Measurements from ENCODE around the gene TOX3. TPM values are rescaled to one million over a fixed set of nuclear protein-coding genes. Genes with fewer than 3 reads are reported as not detected.

The TOX3 gene
- total RNA-seq, 1 donor from 2014 or later, result 5.3 TPM

DNA sequence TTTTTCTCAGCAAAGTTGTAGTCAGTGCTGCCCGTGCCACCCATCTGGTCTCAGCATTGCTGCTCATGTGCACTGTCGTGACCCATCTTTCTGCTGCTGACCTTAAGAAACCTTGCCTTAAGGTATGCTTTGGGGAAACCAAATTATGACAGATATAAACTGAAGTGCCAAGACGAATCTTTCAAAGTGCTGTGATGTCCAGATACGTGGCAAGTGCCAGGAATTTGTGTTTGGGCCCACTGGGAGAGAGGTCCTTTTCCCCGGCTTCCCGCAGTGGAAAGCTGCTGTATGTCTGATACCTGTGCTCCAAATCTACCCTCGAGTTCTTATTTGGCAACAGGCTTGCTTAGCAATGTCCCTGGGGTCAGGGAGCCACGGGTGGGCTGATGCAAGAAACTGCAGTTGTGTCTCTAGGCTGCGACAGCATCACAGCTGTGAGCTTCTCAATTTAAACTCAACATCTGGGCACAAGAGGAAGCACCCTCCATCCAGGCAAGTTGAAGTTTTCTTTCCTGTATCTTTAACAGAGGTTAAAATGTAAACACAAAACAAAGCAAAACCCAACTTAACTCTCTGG lies 30.3 kb upstream of the TOX3 start:
- H3K4me3 Mint-ChIP-seq, result no peak overlapping the region
- H3K4me1 Mint-ChIP-seq, result peaks cover 2% of the 10 kb centered on the region
- H3K27ac Mint-ChIP-seq, result no peak overlapping the region
- TF ChIP-seq, protein P1, sequence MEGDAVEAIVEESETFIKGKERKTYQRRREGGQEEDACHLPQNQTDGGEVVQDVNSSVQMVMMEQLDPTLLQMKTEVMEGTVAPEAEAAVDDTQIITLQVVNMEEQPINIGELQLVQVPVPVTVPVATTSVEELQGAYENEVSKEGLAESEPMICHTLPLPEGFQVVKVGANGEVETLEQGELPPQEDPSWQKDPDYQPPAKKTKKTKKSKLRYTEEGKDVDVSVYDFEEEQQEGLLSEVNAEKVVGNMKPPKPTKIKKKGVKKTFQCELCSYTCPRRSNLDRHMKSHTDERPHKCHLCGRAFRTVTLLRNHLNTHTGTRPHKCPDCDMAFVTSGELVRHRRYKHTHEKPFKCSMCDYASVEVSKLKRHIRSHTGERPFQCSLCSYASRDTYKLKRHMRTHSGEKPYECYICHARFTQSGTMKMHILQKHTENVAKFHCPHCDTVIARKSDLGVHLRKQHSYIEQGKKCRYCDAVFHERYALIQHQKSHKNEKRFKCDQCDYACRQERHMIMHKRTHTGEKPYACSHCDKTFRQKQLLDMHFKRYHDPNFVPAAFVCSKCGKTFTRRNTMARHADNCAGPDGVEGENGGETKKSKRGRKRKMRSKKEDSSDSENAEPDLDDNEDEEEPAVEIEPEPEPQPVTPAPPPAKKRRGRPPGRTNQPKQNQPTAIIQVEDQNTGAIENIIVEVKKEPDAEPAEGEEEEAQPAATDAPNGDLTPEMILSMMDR (IDR thresholded peaks at IDR 0.05; ENCODE audit: unreplicated experiment), result no peak
- H3K27me3 Mint-ChIP-seq (ENCODE audit: low read depth), result peaks cover 61% of the 10 kb centered on the region
- no peaks in the 10 kb centered on the region for H3K9me3 Mint-ChIP-seq
- DNase-seq (ENCODE audit: low spot score in 2 of 2, unreplicated experiment in 2 of 2), result no peak
- H3K36me3 Mint-ChIP-seq, result no peaks in the 10 kb centered on the region

- Mint-ChIP-seq H3K4me1 (peaks cover 5% of the 10 kb centered on the region), H3K9me3 (peaks cover 4% of the 10 kb centered on the region), H3K36me3 (no peaks in the 10 kb centered on the region), H3K27me3 (ENCODE audit: low read depth) (peaks cover 44% of the 10 kb centered on the region), H3K4me3 (no peak overlapping the region), H3K27ac (no peak overlapping the region)
- TF ChIP-seq, protein P1 (IDR thresholded peaks at IDR 0.05; ENCODE audit: unreplicated experiment), result no peak
- DNase-seq (ENCODE audit: low spot score in 2 of 2, unreplicated experiment in 2 of 2), result no peak
These were observed 26.7 kb upstream of the TOX3 start for GRCh38 chr16:52573365-52574299.

DNA sequence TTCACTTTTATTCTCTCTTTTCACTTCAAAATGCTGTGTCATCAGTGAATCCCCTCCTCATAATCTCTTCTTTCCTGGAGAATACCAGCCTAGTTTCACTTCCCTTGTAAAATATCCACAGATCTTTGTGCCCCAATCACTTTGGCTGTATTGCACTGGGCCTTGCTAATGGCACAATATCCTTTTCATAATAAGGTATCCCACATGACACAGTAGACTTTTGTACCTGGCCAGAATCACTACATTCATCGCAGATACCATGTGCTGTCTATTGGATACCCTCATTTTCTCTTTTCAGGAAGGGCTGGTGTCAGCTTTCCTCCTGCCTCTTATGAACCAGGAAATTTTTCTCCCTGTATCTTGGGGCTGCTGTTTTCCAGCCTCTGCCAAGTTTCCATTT lies 25.7 kb upstream of the TOX3 start:
- Mint-ChIP-seq H3K9me3 (peaks cover 4% of the 10 kb centered on the region), H3K27ac (no peak overlapping the region), H3K4me1 (peaks cover 5% of the 10 kb centered on the region), H3K36me3 (no peaks in the 10 kb centered on the region), H3K4me3 (no peak overlapping the region), H3K27me3 (ENCODE audit: low read depth) (peaks cover 40% of the 10 kb centered on the region)
- DNase-seq (ENCODE audit: low spot score in 2 of 2, unreplicated experiment in 2 of 2), result no peak
- TF ChIP-seq, protein P1 (IDR thresholded peaks at IDR 0.05; ENCODE audit: unreplicated experiment), result no peak

GRCh38 chr16:52570495-52571091 lies 23.6 kb upstream of the TOX3 start:
- H3K36me3 Mint-ChIP-seq, result no peaks in the 10 kb centered on the region
- no peak for DNase-seq (ENCODE audit: low spot score in 2 of 2, unreplicated experiment in 2 of 2)
- peaks cover 5% of the 10 kb centered on the region for H3K4me1 Mint-ChIP-seq
- H3K4me3 Mint-ChIP-seq, result no peak overlapping the region
- TF ChIP-seq, protein P1 (IDR thresholded peaks at IDR 0.05; ENCODE audit: unreplicated experiment), result no peak
- peaks cover 4% of the 10 kb centered on the region for H3K9me3 Mint-ChIP-seq
- H3K27me3 Mint-ChIP-seq (ENCODE audit: low read depth), result peaks cover 41% of the 10 kb centered on the region
- H3K27ac Mint-ChIP-seq, result no peak overlapping the region

- Mint-ChIP-seq H3K27me3 (ENCODE audit: low read depth) (peaks cover 37% of the 10 kb centered on the region), H3K4me3 (no peak overlapping the region), H3K4me1 (peaks cover 5% of the 10 kb centered on the region), H3K27ac (no peak overlapping the region), H3K36me3 (no peaks in the 10 kb centered on the region), H3K9me3 (peaks cover 4% of the 10 kb centered on the region)
- TF ChIP-seq, protein P1 (IDR thresholded peaks at IDR 0.05; ENCODE audit: unreplicated experiment), result no peak
- DNase-seq (ENCODE audit: low spot score in 2 of 2, unreplicated experiment in 2 of 2), result no peak
These were observed 22.8 kb upstream of the TOX3 start for GRCh38 chr16:52569701-52570100.
